MV-4-11 (cell line): ENCODE measurements around the gene GPR137B.
A peak's percentile ranks its signal among the peaks of the same experiment; 100 is the strongest.
"Not testable (repeated sequence)": the region's sequence is repeated elsewhere in the genome, so short reads cannot be mapped to it uniquely, and the experiment has no call there.

ENCODE experiments used
- DNase-seq: peaks from one replicate; lab custom pipeline; 2025; lab: John Stamatoyannopoulos, UW

GPR137B gene

DNA sequence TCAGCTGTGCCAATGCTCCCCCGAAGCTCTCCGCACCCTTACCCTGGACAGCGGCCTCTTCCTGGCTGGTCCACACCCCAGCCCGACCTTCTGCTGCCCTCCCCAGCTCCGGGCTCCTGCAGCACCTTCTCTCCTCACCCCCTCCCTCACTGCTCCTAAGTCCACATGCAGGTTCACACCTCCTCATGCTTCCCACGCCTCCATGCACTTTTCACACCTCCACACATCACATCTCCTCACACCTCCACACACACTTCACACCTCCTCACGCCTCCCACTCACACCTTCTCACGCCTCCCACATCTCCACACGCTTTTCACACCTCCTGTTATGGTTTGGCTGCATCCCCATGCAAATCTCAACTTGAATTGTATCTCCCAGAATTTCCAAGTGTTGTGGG is 18.9 kb downstream of the GPR137B start:
- no peak for DNase-seq

DNA sequence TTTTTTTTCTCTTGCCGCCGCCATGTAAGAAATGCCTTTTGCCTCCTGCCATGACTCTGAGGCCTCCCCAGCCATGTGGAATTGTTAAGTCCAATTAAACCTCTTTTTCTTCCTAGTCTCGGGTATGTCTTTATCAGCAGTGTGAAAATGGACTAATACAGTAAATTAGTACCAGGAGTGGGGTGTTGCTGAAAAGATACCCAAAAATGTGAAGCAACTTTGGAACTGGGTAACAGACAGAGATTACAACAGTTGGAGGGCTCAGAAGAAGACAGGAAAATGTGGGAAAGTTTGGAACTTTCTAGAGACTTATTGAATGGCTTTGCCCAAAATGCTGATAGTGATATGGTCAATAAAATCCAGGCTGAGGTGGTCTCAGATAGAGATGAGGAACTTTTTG is 19.4 kb downstream of the GPR137B start:
- not testable (repeated sequence) for DNase-seq

DNA sequence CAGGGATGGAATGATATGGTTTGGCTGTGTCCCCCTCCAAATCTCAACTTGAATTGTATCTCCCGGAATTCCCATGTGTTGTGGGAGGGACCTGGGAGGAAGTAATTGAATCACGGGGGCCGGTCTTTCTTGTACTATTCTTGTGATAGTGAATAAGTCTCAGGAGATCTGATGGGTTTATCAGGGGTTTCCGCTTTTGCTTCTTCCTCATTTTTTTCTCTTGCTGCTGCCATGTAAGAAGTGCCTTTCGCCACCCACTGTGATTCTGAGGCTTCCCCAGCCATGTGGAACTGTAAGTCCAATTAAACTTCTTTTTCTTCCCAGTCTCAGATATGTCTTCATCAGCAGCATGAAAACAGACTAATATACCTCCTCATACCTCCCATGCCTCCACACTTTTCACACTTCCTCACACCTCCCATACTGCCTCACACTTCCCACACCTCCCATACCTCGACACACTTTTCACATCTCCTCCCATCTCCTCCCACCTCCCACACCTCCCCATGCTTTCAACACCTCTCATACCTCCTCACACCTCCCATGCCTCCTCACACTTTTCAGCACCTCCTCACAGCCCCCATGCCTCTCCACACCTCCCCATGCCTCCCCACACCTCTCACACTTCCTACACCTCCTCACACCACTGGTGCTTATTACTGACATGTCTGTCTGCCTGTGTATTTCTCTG is 21.3 kb downstream of the GPR137B start:
- DNase-seq, result peak; percentile 73

DNA sequence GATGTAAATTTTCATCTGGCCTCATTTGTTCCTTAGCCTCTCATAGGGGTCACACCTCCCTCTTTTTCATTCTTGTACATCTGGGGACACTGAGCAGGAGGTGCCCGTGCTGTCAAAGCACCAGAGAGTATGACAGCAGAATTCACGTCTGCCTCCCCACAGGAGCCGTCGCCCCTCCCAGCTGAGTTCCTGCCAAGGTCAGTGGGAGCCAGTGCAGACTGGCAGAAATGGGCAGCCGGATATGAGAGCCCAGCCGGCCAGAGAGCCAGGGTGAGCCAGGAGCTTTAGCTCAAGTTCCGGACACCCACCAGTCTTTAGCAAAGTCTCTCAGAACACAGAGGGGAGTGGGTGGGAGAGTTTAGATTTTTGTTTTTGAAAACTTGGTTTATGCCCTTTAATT is 21.9 kb downstream of the GPR137B start:
- DNase-seq, result no peak

DNA sequence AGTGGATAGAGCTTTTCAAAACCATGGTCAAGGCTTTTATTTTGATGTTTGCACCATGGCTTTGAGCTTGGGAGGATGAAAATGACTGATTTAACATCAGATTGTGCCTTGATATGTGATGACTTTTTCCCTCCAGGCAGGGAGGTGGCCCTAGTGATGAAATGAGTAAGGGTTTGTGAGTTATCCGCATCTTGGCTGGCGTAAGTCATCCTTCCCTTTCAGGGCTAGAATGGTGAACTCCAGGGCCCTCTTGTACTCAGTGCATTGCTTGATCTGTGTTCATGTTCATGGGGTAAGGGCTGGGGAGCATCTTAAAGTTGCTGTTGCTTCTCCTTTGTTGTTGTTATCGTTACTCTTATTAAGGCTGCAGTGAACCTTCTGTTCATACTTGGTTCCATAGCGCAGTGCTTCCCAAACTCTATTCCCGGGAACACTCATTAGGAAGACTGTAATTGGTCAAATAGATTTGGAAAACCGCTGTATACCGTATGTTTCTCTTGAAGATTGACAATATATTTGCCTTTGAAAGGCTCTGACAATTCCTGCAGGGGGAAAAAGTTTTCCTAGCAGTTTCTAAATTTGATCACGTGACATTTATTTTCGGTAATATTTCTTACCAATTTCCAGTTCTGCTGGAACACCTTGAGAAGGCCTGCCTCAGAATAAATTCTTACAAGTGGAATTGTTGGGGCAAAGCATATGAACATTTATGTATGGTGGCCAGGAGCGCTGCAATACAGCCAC is 23.1 kb downstream of the GPR137B start:
- DNase-seq, result no peak

DNA sequence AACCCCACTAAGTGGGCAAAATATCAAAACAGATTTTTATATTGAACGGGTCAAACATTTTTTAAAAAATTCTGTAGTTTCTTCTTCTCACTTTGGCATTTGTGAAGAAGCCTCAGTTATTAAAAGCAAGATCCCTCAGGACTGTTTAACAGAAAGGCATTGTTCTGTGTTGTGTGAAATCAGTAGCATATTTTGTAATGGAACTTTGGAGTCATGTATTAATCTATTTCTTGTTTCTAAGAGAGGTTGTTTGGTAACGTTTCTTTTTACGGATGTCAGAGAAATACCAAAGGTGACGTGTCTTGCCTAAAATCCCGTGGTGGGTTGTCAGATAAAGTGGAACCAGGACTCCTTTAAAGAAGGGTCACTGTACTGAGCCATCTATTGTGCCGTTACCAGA is 23.7 kb downstream of the GPR137B start:
- DNase-seq, result no peak

DNA sequence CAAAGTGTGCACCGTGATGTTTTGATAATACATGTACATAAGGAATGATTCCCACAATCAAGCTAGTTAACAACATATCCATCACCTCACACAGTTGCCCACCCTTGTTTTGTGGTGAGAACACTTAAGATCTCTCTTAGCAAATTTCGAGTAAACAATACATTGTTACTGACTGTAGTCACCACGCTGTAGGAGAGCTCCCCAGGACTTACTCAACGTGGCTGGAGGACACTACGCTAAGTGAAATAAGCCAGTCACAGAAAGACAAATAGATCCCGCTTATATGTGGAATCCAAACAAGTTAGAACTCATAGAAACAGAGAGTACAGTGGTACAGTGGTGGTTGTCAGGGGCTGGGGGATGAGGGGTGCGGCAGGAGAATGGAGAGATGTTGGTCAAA is 24.8 kb downstream of the GPR137B start:
- no peak for DNase-seq

DNA sequence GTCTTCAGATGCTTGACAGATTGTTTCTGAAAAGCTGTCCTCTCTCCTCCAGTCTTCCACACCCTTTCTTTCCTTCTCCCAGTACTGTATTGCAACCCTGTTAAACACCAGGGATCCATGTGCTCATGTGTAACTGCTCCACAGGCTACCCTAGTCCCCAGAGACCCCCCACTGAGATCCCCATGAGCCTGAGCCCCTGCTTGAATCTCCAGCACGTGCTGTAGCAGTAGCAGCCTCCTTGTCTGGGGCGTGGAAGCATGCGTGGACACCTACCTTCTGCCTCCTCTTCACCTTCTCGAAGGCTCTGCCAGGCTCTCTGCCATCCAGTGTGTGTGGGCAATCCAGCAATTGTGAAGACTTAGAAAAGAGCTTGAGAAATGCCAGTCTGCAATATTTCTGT is 25.2 kb downstream of the GPR137B start:
- DNase-seq, result no peak

DNA sequence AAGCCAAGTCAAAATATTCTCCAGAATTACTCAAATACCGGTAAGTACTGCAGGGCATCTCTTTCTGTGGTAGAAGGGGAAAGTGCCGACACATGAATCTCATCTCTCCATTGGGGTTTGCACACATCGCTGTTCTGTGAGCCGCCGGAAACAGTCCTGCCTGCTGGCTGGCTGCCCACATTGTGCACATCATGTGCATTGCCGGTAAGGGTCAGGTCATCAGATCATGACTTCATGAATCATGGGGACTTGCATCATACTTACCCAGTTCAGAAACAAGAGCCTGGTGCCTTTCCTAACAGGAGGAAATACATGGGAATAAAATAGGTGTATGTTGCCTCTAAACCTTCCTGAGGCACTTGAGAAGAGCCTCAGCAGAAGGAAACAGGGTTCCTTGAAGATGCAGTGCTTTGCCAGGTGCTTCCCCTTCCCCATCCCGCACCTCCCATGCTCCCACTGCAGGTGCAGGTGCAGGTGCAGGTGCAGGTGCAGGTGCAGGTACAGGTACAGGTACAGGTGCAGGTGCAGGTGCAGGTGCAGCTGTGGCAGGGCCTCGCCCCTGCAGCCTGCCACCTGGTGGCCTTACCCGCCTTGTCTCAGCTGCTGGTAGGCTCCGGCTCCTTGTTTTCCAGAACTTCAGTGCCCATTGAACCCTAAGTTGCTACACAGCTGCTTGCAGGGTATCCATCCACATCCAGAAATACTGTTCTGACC is 26.5 kb downstream of the GPR137B start:
- DNase-seq, result peak; percentile 60

DNA sequence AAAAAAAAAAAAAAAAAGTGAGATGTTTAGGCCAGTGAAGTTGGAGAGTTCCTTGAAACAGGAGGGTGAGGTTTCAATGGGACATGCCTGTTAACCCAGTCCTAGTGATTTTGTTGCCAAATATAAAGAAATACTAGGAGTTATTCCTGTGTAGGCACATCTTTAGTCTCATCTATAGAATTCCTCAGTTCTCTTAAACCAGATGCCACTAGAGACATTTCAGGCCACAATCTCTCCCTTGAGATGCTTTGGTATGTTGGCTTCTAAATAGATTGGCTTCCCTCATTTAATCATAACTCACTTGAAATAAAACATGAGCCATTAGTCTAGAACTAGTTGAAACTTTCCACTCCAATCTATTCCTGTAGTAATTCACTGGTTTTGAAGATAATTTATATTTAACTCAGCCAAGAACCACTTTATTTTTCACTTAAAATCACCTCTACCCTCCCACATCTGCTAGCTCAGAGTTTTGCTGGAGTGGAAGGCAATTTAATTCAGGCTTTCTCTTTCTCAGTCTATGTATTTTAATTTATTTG is 29.8 kb downstream of the GPR137B start:
- DNase-seq, result no peak

DNA sequence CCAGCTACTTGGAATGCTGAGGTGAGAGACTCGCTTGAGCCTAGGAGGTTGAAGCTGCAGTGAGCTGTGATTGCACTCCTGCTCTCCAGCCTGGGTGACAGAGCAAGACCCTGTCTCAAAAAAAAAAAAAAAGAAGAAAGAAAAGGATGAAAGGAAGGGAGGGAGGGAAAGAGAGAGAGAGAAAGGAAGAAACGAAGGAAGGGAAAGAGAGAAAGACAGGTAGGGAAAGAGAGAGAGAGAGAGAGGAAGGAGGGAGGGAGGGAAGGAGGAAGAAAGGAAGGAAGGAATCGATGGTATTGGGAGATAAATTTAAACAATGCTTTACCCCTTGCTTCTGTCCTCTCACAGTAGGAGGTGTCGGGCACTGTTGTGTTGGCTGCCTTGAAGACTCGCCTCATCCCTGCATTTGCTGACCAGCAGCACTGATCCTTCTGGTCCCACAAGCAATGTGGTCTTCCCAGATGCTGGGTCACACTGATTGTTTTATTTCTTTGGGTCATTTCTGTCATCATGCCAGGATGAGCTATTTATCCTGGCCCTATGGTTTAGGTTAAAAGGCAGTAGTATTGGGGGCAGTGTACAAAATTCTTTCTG is 30.9 kb downstream of the GPR137B start:
- no peak for DNase-seq

DNA sequence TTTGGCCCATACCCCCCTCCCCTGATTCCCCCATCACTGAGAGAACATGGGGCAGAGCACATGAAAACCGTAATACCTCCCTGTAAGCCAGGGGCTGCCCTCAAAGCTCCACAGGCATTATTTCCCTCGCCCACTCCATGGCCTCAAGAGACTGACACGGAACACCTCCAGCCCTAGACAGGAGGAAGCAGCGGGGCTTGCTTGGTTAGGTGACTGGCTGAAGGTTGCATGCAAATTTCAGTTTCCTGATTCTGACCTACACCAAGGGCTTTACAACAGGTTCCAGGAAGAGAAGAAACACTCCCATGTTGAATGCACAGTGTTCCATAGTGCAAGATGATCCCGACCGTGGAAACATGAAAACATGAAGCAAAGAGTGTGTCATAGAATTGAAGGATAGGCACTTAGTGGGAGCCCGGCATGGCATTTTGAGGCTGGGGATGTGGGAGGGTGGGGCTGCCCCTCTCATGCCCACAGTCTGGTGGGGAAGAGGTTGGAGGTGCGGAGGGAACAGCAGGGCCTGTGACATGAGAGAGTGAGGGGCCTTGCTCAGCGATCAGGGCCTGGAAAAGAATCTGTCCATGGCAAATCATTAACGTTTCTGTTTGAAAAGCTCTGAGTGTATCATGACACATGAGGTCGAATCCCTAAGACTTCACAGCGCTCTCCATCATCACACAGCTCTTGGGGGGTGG is 33.5 kb downstream of the GPR137B start:
- DNase-seq, result no peak

DNA sequence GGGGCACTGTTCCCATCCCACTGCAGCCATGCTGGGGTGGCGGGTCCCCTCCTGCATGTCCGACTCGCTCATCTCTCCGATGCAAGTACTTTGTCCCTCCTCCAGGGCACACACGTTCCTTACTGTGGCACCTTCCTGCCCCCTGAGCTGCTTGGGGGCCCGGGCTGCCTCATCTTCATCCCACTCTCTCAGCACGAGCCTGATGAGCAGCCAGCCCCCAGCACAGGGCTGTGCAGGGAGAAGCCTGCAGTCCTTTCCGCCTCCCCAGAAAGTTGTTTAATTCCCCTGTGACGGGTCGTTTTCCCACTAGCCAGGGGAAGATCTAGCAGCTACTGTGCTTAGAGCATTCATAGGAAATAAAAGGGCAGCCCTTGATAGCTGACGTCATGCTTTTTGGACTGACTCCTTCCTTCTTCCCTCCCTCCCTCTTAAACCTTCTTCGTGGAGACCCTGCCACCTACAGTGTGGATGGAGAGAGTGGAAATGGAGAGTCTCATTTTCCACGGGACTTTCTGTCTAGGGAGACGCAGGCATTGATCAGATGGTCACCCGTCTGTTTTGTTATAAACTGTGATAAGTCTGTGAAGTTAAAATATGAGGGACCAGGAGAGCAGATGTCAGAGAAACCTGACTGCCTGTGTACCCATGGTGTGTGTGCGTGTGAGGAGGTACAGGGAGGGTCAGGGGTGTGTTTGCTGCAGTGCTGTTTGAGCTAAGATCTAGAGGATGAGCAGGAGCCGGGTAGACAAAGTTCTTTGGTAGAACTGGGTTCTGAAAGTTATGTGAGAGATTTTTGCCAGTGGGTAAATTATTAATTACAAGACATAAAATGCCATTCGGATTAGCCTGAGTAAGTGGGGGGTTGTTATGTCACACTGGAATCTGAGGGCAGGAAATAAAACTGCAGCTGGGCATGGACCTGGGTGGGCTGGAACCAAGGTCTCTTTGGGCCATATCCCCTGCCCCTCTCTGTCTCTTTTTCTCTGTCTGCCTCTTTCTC is 34.3 kb downstream of the GPR137B start:
- no peak for DNase-seq

DNA sequence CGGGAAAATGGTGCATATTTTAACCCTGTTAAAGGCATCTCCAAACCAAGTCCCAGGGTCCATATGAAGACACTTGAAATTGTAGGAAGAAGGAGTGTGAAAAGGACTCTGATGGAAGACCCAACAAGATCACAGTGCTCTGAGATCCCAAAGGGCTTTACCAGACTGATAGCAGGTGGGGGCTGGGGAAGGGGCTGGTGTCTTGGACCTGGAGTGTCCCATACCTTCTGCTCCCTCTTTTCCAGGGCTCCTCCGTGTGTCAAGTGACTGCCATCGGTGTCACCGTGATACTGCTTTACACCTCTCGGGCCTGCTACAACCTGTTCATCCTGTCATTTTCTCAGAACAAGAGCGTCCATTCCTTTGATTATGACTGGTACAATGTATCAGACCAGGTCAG is 37.3 kb downstream of the GPR137B start:
- no peak for DNase-seq

DNA sequence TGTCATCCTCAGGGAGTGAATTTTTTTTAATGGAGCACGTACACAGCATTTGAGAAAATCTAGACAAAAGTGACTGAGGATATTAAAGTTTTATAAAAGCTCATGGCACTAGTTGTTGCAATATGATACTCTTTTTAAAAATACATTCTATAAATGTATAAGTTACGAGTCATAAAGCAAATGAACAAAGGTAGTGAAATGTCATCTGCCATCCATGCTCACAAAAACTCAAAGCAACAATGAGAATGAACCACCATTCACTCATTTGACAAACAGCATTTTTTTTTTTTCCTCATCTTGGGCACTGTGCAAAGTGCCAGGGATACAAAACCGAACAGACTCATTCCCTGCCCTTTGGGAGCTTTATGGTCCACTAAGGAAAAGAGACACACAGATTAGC is 38.7 kb downstream of the GPR137B start:
- no peak for DNase-seq

DNA sequence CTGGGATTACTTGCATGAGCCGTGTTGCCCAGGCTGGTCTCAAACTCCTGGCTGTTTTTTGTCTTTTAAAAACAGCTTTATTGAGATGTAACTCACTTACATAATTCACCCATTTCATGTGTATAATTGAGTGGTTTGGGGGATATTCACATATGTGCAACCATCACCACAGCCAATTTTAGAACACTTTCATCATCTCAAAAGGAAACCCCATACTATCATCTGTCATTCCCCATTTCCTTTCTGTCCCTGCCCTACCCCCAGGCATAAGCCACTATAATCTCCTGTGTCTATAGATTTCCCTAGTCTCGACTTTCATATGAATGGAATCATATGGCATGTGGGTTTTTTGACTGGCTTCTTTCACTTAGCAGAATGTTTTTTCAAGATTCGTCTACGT is 43.3 kb downstream of the GPR137B start:
- DNase-seq, result peak; percentile 97

DNA sequence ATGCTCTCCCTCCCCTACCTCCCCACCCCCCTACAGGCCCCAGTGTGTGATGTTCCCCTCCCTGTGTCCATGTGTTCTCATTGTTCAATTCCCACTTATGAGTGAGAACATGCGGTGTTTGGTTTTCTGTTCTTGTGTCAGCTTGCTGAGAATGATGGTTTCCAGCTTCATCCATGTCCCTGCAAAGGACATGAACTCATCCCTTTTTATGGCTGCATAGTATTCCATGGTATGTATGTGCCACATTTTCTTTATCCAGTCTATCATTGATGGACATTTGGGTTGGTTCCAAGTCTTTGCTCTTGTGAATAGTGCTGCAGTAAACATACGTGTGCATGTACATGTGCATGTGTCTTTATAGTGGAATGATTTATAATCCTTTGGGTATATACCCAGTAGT is 44.1 kb downstream of the GPR137B start:
- not testable (repeated sequence) for DNase-seq

DNA sequence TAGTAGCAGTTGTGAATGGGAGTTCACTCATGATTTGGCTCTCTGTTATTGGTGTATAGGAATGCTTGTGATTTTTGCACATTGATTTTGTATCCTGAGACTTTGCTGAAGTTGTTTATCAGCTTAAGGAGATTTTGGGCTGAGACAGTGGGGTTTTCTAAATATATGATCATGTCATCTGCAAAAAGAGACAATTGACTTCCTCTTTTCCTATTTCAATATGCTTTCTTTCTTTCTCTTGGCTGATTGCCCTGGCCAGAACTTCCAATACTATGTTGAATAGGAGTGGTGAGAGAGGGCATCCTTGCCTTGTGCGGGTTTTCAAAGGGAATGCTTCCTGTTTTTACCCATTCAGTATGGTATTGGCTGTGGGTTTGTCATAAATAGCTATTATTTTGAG is 45.7 kb downstream of the GPR137B start:
- DNase-seq, result peak; percentile 75

DNA sequence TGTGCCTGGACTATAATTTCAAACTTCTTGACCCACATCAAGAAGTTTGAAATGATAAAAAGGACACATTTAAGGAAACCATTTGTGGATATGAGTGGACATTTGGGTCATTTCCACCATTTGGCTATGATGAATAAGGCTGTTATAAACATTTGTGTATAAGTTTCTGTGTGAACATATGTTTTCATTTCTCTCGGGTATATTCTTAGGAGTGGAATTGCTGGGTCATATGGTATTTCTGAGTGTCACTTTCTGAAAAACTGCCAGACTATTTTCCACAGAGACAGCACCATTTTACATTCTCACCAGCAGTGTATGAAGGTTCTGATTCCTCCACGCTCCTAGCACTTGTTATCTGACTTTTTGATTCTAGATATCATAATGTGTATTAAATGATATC is 50.8 kb downstream of the GPR137B start:
- DNase-seq, result no peak

DNA sequence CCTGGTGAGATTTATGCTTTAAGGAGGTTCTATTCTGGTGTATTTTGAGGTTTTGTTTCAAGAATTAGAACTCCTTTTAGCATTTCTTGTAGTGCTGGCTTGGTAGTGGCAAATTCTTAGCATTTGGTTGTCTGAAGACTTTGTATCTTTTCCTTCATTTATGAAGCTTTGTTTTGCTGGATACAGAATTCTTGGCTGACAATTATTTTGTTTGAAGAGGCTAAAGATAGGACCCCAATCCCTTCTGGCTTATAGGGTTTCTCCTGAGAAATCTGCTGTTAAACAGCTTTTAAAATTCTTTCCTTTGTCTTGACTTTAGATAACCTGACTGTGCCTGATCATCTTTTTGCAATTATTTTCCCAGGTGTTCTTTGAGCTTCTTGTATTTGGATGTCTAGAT is 58.6 kb downstream of the GPR137B start:
- no peak for DNase-seq

DNA sequence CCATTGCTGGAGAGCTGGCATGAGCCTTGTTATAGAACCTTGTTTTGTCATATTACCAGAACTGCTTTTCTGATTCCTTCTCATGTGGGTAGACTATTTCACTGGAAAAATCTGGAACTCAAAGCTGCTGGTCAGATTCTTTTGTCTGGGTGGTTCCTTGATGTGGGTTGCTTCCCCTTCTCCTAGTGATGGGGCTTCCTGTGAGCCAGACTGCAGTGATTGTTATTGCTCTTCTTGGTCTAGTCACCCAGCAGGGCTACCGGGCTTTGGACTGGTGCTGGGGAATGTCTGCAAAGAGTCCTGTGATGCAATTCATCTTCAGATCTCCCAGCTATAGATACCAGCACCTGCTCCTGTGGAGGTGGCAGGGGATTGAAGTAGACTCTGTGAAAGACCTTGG is 59.4 kb downstream of the GPR137B start:
- no peak for DNase-seq
